Measurements from ENCODE around the gene COL13A1.

GRCh38 chr10:69952069-69952800 lies 150.5 kb downstream of the COL13A1 start:
- no peak for TF ChIP-seq CTCF (IDR thresholded peaks at IDR 0.05; ENCODE audit: low read length)
- TF ChIP-seq EZH2 (IDR thresholded peaks at IDR 0.05; ENCODE audit: borderline replicate concordance, low read length), result no peak
